Measurements from ENCODE around the gene ATP5ME. TPM values are rescaled to one million over a fixed set of nuclear protein-coding genes. Genes with fewer than 3 reads are reported as not detected.

The ATP5ME gene, protein sequence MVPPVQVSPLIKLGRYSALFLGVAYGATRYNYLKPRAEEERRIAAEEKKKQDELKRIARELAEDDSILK
- total RNA-seq = 90.5 and 245 TPM in 2 replicates

DNA sequence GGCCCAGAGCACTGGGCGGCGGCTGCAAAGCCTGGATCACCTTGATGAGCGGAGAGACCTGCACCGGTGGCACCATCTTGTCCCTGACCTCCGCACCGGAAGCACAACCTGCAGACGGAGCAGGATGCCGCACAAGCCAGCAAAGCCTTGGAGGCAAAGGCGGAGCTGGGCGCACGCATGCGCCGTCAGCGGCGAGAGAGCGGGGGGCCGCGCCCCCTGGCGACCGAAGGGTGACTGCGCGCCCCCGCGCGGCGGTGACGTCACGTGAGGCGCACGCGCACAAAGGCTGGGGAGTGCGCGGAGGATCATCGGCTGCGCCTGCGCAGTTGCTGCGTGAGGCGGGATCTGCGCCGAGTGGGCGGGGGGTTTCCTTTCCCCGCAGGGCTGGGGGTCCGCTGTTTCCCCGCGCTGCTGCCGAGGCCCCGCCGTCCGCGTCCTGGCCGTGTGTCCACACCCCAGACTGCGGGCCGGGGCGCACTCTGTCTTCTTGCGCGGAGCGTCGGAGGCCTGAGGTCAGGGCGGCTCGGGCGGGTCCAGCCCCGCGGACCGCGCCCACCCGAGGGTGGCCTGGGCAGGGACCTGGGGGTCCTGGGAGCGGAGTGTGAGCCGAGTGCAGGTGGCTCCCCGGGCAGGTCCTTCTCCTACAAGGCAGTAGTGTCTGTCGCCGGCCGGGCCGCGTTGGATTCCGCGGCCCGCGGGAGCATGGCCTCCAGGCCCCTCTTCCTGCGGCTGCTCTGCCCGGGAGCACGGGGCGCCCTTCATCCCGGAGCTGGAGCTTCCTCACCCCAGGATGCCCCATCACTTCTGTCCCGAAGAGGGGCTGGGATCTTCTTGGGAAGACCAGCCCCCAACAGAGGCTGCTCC, at the start of gene ATP5ME, which contains the start of gene MYL5:
Gene ATP5ME, minus strand, starts transcription at position 105 of the 864 bp plus-strand sequence. Its CDS starts 29 bp downstream, at position 76.
Gene MYL5, plus strand, starts transcription at position 371 of the 864 bp plus-strand sequence. CDS start 3,485 bp downstream, outside the sequence.

GRCh38 chr4:705278-706082, 31.4 kb upstream of the ATP5ME start, which contains the start of gene PCGF3:
Gene PCGF3, plus strand, starts transcription at chr4:705832. Its CDS starts 27,849 bp downstream, at chr4:733681.

GRCh38 chr4:688854-689681, 15.0 kb upstream of the ATP5ME start, which contains the start of gene SLC49A3:
Gene SLC49A3, minus strand, starts transcription at chr4:689151. Its CDS starts 24 bp downstream, at chr4:689127.

DNA sequence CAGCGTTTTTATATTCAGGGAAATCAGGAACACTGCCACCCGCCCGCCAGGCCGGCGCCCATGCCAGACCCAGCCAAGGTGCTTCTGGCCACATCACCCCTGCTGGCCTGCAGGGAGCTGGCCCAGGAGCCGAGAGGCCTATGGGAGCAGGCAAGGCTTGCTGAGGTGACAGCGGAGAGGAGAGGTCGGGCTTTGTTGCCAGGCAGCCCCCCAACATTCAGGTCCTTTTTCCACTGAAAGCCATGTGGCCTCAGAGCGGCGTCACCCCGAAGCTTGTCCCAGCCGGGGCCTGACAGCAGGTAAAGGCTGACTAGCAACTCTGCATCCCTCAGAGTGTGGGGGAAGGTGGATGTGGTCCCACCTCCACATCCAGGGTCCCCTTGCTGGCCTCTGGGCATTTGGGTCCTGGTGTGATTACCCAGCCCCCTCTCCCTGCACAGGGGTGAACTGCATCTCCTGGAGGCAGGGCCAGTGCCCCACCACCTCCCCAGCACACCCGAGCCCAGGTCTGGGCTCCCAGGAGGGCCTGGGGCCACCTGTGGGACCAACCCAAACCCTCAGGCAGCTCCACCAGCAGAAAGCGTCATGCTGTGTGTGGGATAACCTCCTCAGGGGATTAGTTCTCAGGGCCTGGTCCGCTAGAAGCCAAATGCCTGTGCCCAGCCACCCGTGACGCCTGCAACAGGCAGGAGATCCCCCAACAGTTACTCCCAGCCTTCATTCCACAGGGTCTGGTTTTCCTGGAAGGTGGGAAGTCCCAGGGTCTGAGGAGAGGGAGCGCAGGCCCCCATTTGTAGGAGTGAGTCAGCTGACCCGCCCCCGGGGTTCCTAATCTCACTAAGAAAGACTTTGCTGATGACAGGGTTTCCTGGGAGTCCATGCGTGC, 49.1 kb downstream of the ATP5ME start, which contains the start of gene PDE6B:
Gene PDE6B, plus strand, starts transcription at position 869 of the 886 bp plus-strand sequence. CDS start 54 bp downstream, outside the sequence.

Other genes with a start within 250 kb of the ATP5ME start
- gene ZNF721, start 175.1 kb downstream of the ATP5ME start, total RNA-seq = 12.2 and 16.9 TPM in 2 replicates
- 27.6 and 28.8 TPM in 2 replicates for gene PIGG, start 175.1 kb downstream of the ATP5ME start, total RNA-seq
- not detected in 2 replicates for gene TMEM271, start 98.0 kb downstream of the ATP5ME start, total RNA-seq
- gene PDE6B, start 48.7 kb downstream of the ATP5ME start, total RNA-seq = not detected in 2 replicates
- gene MYL5, start 266 bp upstream of the ATP5ME start, total RNA-seq = 4.4 and 8.5 TPM in 2 replicates
- gene SLC49A3, start 14.9 kb upstream of the ATP5ME start, total RNA-seq = 0.42 and 0.63 TPM in 2 replicates
- 30.9 and 35.1 TPM in 2 replicates for gene PCGF3, start 31.6 kb upstream of the ATP5ME start, total RNA-seq
- 0.28 TPM in 1 of 2 replicates, not detected in the other for gene CPLX1, start 151.9 kb upstream of the ATP5ME start, total RNA-seq

Data from airway epithelial cell (primary cell).